ENCODE data around the gene PADI3. TPM values are rescaled to one million over a fixed set of nuclear protein-coding genes. Genes with fewer than 3 reads are reported as not detected.

PADI3 gene
- total and polyA plus RNA-seq, 2 of the 4 experiments (the other 2 are of a cell fraction): not detected

GRCh38 chr1:17258116-17258757, 9.3 kb downstream of the PADI3 start:
- peaks cover 4% of the 10 kb centered on the region; the same call in 1 of the 2 replicates for H4K20me1 ChIP-seq (ENCODE audit: insufficient read depth, low read length)
- H3K27ac ChIP-seq (ENCODE audit: insufficient read depth, low read length): no peak overlapping the region
- intact Hi-C loops (cut with micrococcal nuclease): no loop called here
- H4K5ac ChIP-seq (ENCODE audit: low read depth, low read length): no peak overlapping the region
- no peak overlapping the region for H4K91ac ChIP-seq (ENCODE audit: insufficient read depth, low read depth, low read length)
- no peak overlapping the region for H2BK20ac ChIP-seq (ENCODE audit: low read depth, low read length)
- no peak overlapping the region for H3K4me3 ChIP-seq (ENCODE audit: insufficient read depth, low read depth, low read length)
- no TSS peak for BruUV-seq (replicated peaks)
- H3K4me1 ChIP-seq (ENCODE audit: control insufficient read depth, insufficient read depth, low read length): peaks cover 7% of the 10 kb centered on the region
- 0 out of 2 replicates have a peak overlapping the region, but pooled peaks have one; percentile 21 for H2AK5ac ChIP-seq (ENCODE audit: low read depth, low read length)
- H2BK120ac ChIP-seq (ENCODE audit: low read depth, low read length): no peak overlapping the region
- H3K4ac ChIP-seq (ENCODE audit: low read depth, low read length): no peak overlapping the region
- no peaks in the 10 kb centered on the region for H3K79me1 ChIP-seq (ENCODE audit: low read depth in 1 of 2, low read length in 2 of 2)
- dilution Hi-C loops (cut with HindIII; ENCODE audit: low sequenced_read_pairs, unreplicated experiment): no loop called here
- peak; percentile 13 for DNase-seq
- in situ Hi-C loops (cut with MboI; ENCODE audit: low sequenced_read_pairs): no loop called here
- no peak overlapping the region for H3K23ac ChIP-seq (ENCODE audit: low read depth, low read length)
- H3K18ac ChIP-seq (ENCODE audit: low read depth, low read length): no peak overlapping the region
- POLR2A ChIA-PET (ENCODE audit: unreplicated experiment): no interaction called here
- H3K56ac ChIP-seq (ENCODE audit: extremely low read depth, insufficient read depth, low read length): no peak overlapping the region
- H3K9ac ChIP-seq (ENCODE audit: low read depth, low read length): no peak overlapping the region
- H4K8ac ChIP-seq (ENCODE audit: low read depth in 2 of 2, low read length in 2 of 2): no peak overlapping the region
- WGBS, 2 experiments (ENCODE audit: extremely low coverage in 2 of 2, insufficient read length in 1 of 2): 50% methylated on average over 2 of the region's 9 CpGs; no CpG with 5 or more reads in 1 of the 2 experiments
- no peak overlapping the region for H2AFZ ChIP-seq (replicated peaks; ENCODE audit: low read length, poor library complexity)
- H2BK5ac ChIP-seq (ENCODE audit: low read depth, low read length, poor library complexity, severe bottlenecking): no peak overlapping the region
- TF ChIP-seq CEBPB (IDR thresholded peaks at IDR 0.05; ENCODE audit: low read depth, low read length): peak; percentile 52
- no peak for TF ChIP-seq ELK1 (IDR thresholded peaks at IDR 0.05; ENCODE audit: borderline replicate concordance, low read depth, low read length)
- peaks cover 15% of the 10 kb centered on the region for H3K27me3 ChIP-seq (ENCODE audit: control insufficient read depth, insufficient read depth, low read length)
- H2BK15ac ChIP-seq (ENCODE audit: low read depth, low read length): no peak overlapping the region
- no peak overlapping the region for H3K4me2 ChIP-seq (ENCODE audit: low read depth, low read length)
- no peaks in the 10 kb centered on the region; the same call in 1 of the 2 replicates for H3K9me1 ChIP-seq (ENCODE audit: insufficient read depth, low read length)
- ATAC-seq (ENCODE audit: low read depth): no peak
- no peaks in the 10 kb centered on the region; the same call in 1 of the 2 replicates for H3K9me3 ChIP-seq (ENCODE audit: control insufficient read depth, insufficient read depth, low read length)
- H3K36me3 ChIP-seq (ENCODE audit: control insufficient read depth, insufficient read depth, low read length): no peaks in the 10 kb centered on the region
- CTCF ChIA-PET: interaction anchor here (1.0 to 1.8 kb wide), 2 partner anchors 21 to 132 kb away, joined by 3 to 8 read pairs; no protein-coding TSS in a partner anchor
- no peak overlapping the region for H3K14ac ChIP-seq (replicated peaks; ENCODE audit: low read depth, low read length)
- H2AK9ac ChIP-seq (replicated peaks; ENCODE audit: low read depth, low read length, poor library complexity): no peak overlapping the region
